Osteoblast (primary cell): ENCODE results near the gene RCCD1. TPM values are rescaled to one million over a fixed set of nuclear protein-coding genes. Genes with fewer than 3 reads are reported as not detected.

ENCODE experiments used
- DNase-seq: peaks from one replicate; pipeline ENCODE4 v3.0.0; 2011; ENCODE audit warnings: low spot score, mixed read lengths; ENCODE audit not compliant: insufficient read length; ENCODE audit errors: missing footprints
- H2AFZ ChIP-seq: 2 replicates; pipeline ENCODE4 v1.6.0; 2011; ENCODE audit warnings: mild to moderate bottlenecking, low read length
- H3K27ac ChIP-seq: 2 replicates; pipeline ENCODE4 v1.5.1; 2011; ENCODE audit warnings: mild to moderate bottlenecking, low read depth, low read length, moderate library complexity
- H3K27me3 ChIP-seq: 2 replicates; pipeline ENCODE4 v1.6.0; 2012; ENCODE audit warnings: mild to moderate bottlenecking, control low read depth, inconsistent platforms, low read length, moderate library complexity; ENCODE audit not compliant: insufficient read depth
- H3K36me3 ChIP-seq: 2 replicates; pipeline ENCODE4 v1.5.1; 2011; ENCODE audit warnings: mild to moderate bottlenecking, low read length, control low read depth, moderate library complexity; ENCODE audit not compliant: insufficient read depth
- H3K4me1 ChIP-seq: 2 replicates; pipeline ENCODE4 v1.5.1; 2011; ENCODE audit warnings: mild to moderate bottlenecking, low read length, control low read depth, moderate library complexity; ENCODE audit not compliant: insufficient read depth
- H3K4me2 ChIP-seq: 2 replicates; pipeline ENCODE4 v1.6.0; 2011; ENCODE audit warnings: mild to moderate bottlenecking, low read length; ENCODE audit not compliant: insufficient read depth
- H3K4me3 ChIP-seq: fragments of 200-600 bp; sonication (generic); 3 replicates; pipeline ENCODE4 v1.5.1; 2012; ENCODE audit warnings: mild to moderate bottlenecking, low read length, inconsistent platforms; ENCODE audit not compliant: insufficient read depth
- H3K79me2 ChIP-seq: 2 replicates; pipeline ENCODE4 v1.6.0; 2012; ENCODE audit warnings: mild to moderate bottlenecking, low read length, control low read depth, inconsistent platforms; ENCODE audit not compliant: insufficient read depth
- H3K9me3 ChIP-seq: 2 replicates; pipeline ENCODE4 v1.5.1; 2011; ENCODE audit warnings: low read depth, low read length, control low read depth
- H4K20me1 ChIP-seq: 2 replicates; pipeline ENCODE4 v1.6.0; 2012; ENCODE audit warnings: mild to moderate bottlenecking, low read length, control low read depth; ENCODE audit not compliant: insufficient read depth
- CTCF ChIP-seq: IDR thresholded peaks from 2 replicates; pipeline ENCODE4 v1.5.1; 2011; ENCODE audit warnings: mild to moderate bottlenecking, low read depth, low read length, moderate library complexity; ENCODE audit errors: extremely low read depth
- total RNA-seq: library from RNA; depleted of rRNA; stranded (reverse); fragments of >200 nt; gene quantifications from 2 replicates; pipeline ENCODE4 v1.2.3, GENCODE V29; 2012

Gene RCCD1
- total RNA-seq, 1 donor, result 11.2 TPM

- no peaks in the 10 kb centered on the region for H3K27me3 ChIP-seq
- H4K20me1 ChIP-seq, result no peaks in the 10 kb centered on the region
- no peak for TF ChIP-seq CTCF
- H3K79me2 ChIP-seq, result peaks cover 15% of the 10 kb centered on the region
- no peaks in the 10 kb centered on the region for H3K9me3 ChIP-seq
- peaks cover 36% of the 10 kb centered on the region for H3K36me3 ChIP-seq
- H3K4me3 ChIP-seq, result peak overlapping the region; percentile 80
- peak overlapping the region; percentile 78 for H3K4me2 ChIP-seq
- peaks cover 27% of the 10 kb centered on the region for H3K4me1 ChIP-seq
- no peak overlapping the region for H2AFZ ChIP-seq
- H3K27ac ChIP-seq, result peak overlapping the region; percentile 68
- no peak for DNase-seq
These were observed 1.1 kb downstream of the RCCD1 start for GRCh38 chr15:90955624-90956273.

GRCh38 chr15:90956274-90957030 lies 1.8 kb downstream of the RCCD1 start:
- Histone ChIP-seq H3K79me2 (peaks cover 15% of the 10 kb centered on the region), H3K4me2 (peak overlapping the region; percentile 78), H3K4me1 (peaks cover 27% of the 10 kb centered on the region), H4K20me1 (no peaks in the 10 kb centered on the region), H3K4me3 (peak overlapping the region; percentile 80), H3K27ac (peak overlapping the region; percentile 66), H2AFZ (peak overlapping the region; percentile 77), H3K27me3 (no peaks in the 10 kb centered on the region), H3K36me3 (peaks cover 36% of the 10 kb centered on the region), H3K9me3 (no peaks in the 10 kb centered on the region)
- DNase-seq, result peak; percentile 100
- peak; percentile 82 for TF ChIP-seq CTCF

GRCh38 chr15:90957031-90957790 lies 2.5 kb downstream of the RCCD1 start:
- peak; percentile 93 for DNase-seq
- H2AFZ ChIP-seq, result peak overlapping the region; percentile 77
- no peaks in the 10 kb centered on the region for H3K27me3 ChIP-seq
- peaks cover 27% of the 10 kb centered on the region for H3K4me1 ChIP-seq
- no peaks in the 10 kb centered on the region for H4K20me1 ChIP-seq
- no peaks in the 10 kb centered on the region for H3K9me3 ChIP-seq
- peaks cover 18% of the 10 kb centered on the region for H3K79me2 ChIP-seq
- H3K4me3 ChIP-seq, result peak overlapping the region; percentile 80
- peak overlapping the region; percentile 66 for H3K27ac ChIP-seq
- H3K4me2 ChIP-seq, result peak overlapping the region; percentile 78
- no peak for TF ChIP-seq CTCF
- H3K36me3 ChIP-seq, result peaks cover 36% of the 10 kb centered on the region

- Histone ChIP-seq H3K4me1 (peaks cover 27% of the 10 kb centered on the region), H3K36me3 (peaks cover 33% of the 10 kb centered on the region), H3K27me3 (no peaks in the 10 kb centered on the region), H3K27ac (peak overlapping the region; percentile 66), H4K20me1 (no peaks in the 10 kb centered on the region), H2AFZ (peak overlapping the region; percentile 77), H3K79me2 (peaks cover 18% of the 10 kb centered on the region), H3K4me3 (peak overlapping the region; percentile 80), H3K4me2 (peak overlapping the region; percentile 78), H3K9me3 (no peaks in the 10 kb centered on the region)
- no peak for DNase-seq
- no peak for TF ChIP-seq CTCF
These were observed 3.1 kb downstream of the RCCD1 start for GRCh38 chr15:90957791-90958190.
